NCI-H446 (cell line): ENCODE measurements around the gene TPT1.
A peak's percentile ranks its signal among the peaks of the same experiment; 100 is the strongest.
"Not testable (repeated sequence)": the region's sequence is repeated elsewhere in the genome, so short reads cannot be mapped to it uniquely, and the experiment has no call there.

Experiments used
- DNase-seq, 2 experiments: peaks; one replicate each; lab custom pipeline; 2025; lab: John Stamatoyannopoulos, UW

The TPT1 gene

DNA sequence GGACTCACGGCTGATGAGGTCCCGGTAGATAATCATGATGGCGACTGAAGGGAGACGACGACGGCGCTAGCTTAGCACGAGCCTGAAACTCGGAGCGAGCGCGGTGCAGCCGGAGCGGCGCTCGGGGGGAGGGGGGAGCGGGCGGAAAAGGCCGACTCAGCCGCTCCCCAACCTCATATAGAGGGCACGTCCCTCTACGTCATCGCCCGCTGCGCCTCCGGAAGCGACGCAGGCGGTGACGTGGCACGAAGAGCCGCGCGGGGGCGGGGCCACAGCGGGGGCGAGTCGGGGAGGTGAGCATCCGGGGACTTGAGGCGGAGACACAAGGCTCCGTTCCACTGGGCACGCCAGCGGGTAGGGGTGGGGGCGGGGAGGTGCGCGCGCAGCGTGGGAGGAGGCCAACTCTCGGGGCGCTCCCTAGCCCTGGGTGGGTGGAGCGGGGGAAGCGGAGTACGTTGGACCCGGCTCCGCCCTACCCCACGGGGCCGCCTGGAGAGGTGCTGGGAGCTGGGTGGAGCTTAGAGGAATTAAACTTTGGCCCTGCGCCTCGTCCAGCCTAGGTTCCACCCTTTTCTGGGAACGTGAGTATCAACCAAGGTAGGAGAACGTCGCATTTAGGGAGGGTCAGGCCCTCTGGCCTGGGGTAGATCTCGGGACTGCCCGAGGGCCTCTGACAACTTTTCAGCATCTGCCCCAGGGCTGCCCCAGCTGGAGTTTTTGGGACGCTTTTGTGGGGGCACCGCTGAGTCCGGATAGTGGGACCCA, at the start of gene TPT1:
TPT1 (minus strand) TSS at position 150 of the 765 bp plus-strand sequence; CDS start at position 36, 114 bp downstream.
- DNase-seq, result peak; percentile 93 to 99

DNA sequence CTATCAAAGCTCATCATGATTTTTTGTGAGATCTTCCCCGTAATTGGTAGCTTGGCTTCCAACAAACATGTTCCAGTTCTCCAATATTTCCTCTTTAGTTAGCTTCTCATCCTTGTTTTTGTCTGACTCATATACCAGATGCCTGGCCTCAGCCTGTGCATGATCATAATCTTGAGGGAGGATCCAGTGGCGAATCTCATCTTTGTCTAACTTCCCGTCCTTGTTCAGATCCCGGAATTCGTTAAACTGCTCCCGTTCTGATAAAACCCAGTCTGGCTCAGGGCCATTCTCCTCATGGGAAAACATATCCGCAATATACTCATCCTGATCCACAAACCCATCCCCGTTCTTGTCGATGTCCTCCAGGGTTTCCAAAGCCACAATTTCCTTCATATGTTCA, 49.4 kb upstream of the TPT1 start:
- not testable (repeated sequence) for DNase-seq

GRCh38 chr13:45388664-45389063, 47.7 kb upstream of the TPT1 start:
- DNase-seq, result no peak

GRCh38 chr13:45386892-45387575, 46.1 kb upstream of the TPT1 start:
- not testable (repeated sequence) for DNase-seq

DNA sequence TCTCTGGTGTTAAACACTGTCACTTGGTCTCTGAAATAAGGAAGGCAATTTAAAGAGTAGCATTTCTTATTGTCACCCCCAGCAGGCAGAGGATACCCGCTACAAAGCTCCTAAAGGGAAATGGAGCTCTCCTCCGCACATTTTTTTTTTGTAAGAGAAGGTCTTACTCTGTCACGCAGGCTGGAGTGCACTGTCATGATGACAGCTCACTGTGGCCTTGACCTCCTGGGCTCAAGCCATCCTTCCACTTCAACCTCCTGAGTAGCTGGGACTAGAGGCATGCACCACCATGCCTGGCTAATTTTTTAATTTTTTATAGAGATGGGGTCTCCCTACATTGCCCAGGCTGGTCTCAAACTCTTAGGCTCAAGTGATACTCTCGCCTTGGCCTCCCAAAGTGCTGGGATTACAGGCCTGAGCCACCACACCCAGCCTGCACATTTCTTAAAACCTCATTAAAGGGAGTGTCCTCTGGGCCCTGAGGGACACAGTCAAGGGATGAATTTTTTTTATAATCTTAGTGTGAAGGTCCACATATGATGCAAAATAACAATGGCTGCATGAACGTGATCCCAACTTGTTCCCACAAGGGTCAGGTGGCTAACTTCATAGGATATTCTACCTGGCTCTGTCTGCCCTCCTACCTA, 45.0 kb upstream of the TPT1 start:
- no peak for DNase-seq

DNA sequence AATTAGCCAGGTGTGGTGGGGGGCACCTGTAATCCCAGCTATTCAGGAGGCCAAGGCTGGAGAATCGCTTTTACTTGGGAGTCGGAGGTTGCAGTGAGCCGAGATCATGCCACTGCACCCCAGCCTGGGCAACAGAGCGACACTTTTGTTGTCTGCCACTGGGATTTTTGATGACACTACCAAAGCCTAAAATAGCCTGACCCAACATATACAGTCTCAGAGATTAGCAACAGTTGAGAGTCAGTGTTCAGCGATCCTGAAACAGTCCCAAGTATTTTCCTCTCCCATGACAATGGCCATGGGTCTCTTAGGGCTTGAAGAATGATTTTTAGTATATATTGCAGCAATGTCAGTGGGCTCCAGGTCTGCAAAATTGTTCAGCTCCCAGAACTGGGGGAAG, 44.3 kb upstream of the TPT1 start:
- DNase-seq, result no peak

GRCh38 chr13:45384474-45385174, 43.6 kb upstream of the TPT1 start:
- DNase-seq, result no peak

DNA sequence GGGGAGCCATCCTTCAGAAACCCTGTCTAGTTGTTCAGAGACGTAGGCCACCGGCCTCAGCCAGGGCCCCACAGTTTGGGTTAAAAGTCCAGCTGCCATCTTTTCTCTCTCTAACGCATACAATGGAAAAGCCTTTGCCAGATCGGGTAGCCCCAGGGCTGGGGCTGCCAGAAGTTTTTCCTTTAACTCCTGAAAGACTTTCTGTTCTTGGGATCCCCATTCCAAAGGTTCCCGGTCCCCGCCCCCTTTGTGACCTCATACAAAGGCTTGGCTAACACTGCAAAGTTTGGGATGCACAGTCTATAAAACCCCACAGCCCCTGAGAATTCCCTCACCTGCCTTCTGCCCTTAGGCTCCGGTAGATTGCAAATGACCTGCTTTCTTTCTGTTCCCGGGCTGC, 41.8 kb upstream of the TPT1 start:
- not testable (repeated sequence) for DNase-seq

DNA sequence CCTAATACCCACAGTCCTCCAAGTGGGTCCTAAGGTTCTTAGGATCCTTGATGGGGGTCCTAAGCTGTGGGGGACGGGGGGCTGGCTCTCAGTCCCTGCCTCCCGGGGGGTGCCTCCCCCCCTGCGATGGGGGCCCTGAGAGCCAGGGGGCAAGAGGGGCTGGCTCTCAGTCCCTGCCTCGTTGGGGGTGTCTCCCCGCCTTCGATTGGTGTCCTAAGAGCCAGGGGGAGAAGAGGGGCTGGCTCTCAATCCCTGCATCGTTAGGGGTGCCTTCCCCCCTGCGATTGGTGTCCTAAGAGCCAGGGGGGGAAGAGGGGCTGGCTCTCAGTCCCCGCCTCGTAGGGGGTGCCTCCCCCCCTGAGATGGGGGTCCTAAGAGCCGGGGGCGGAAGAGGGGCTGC, 40.2 kb upstream of the TPT1 start:
- no peak for DNase-seq

GRCh38 chr13:45380708-45381107, 39.7 kb upstream of the TPT1 start:
- DNase-seq, result not testable (repeated sequence)

- not testable (repeated sequence) for DNase-seq
Measured at GRCh38 chr13:45379516-45379915, 38.5 kb upstream of the TPT1 start.

DNA sequence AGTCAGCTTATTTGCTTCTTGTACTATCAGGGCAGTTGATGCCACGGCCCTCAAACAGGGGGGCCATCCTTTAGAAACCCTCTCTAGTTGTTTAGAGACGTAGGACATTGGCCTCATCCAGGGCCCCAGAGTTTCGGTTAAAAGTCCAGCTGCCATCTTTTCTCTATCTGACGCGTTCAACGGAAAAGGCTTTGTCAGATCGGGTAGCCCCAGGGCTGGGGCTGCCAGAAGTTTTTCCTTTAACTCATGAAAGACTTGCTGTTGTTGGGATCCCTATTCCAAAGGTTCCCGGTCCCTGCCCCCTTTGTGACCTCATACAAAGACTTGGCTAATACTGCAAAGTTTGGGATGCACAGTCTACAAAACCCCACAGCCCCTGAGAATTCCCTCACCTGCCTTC, 37.8 kb upstream of the TPT1 start:
- DNase-seq, result not testable (repeated sequence)

DNA sequence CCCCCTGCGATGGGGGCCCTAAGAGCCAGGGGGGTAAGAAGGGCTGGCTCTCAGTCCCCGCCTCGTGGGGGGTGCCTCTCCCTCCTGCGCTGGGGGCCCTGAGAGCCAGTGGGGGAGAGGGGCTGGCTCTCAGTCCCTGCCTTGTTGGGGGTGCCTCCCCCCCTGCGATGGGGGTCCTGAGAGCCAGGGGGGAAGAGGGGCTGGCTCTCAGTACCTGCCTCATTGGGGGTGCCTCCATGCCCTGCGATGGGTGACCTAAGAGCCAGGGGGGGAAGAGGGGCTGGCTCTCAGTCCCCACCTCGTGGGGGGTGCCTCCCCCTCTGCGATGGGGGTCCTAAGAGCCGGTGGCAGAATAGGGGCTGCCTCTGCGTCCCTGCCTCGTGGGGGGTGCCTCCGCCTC, 36.3 kb upstream of the TPT1 start:
- DNase-seq, result not testable (repeated sequence)

DNA sequence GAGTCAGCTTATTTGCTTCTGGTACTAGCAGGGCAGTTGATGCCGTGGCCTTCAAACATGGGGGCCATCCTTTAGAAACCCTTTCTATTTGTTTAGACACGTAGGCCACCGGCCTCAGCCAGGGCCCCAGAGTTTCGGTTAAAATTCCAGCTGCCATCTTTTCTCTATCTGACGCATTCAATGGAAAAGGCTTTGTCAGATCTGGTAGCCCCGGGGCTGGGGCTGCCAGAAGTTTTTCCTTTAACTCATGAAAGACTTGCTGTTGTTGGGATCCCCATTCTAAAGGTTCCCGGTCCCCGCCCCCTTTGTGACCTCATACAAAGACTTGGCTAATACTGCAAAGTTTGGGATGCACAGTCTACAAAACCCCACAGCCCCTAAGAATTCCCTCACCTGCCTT, 35.7 kb upstream of the TPT1 start:
- DNase-seq, result not testable (repeated sequence)

GRCh38 chr13:45374917-45375316, 33.9 kb upstream of the TPT1 start:
- no peak for DNase-seq

- DNase-seq, result no peak
Measured at GRCh38 chr13:45373162-45373547, 32.2 kb upstream of the TPT1 start.

- DNase-seq, result peak in 1 of 2 experiments; percentile 3
Measured at GRCh38 chr13:45372189-45373161, 31.5 kb upstream of the TPT1 start.

DNA sequence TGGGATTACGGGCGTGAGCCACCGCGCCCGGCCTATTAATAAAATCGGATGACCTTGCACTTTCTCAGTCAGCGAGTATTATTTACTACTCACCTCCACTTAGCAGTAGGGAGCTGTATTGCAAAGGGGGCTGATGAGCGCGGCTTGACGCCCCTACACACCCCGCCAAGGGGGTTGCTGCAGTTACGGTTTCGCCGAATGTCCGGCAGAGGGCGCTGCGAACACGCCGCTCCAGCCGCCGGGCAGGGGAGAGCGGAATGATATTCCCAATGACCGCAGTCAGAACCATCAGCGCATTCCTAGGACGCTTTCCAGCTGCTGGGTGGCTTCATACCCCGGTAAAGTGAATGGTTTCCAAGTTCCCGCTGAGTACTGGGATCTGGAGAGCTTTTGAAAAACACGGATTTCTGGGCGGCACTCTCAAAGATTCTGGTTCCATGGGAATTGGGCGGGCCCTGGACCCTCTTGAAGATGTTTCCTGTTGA, 30.0 kb upstream of the TPT1 start:
- no peak for DNase-seq

GRCh38 chr13:45369116-45369515, 28.1 kb upstream of the TPT1 start:
- no peak for DNase-seq

DNA sequence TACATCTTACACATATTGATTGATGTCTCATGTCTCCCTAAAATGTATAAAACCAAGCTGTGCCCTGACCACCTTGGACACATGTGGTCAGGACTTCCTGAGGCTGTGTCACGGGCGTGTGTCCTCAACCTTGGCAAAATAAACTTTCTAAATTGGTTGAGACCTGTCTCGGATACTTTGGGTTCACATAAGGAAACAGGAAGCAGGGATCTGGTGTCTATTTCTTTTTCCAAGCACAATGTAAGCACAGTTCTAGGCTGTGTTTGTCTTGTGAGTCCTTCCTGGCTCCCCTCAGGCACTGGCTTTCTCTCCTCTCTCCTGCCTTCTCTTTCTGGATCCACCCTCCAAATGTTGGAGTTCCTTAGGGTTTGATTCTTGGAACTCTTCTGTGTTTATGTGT, 27.6 kb upstream of the TPT1 start:
- no peak for DNase-seq

DNA sequence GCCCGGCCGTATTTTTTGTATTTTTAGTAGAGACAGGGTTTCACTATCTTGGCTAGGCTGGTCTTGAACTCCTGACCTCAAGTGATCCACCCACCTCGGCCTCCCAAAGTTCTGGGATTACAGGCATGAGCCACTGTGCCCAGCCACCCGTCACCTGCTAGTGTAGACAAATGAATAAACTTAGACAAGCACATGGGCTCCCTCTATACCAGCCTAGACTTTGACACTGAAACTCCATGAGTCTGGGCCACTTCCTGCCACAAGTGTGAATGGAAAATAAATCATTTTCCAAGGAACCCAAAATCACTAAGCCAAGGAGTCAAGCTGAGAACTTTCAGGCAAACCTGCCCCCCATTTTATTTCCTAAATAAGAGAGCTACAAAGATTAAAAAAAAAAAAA, 27.0 kb upstream of the TPT1 start:
- DNase-seq, result no peak
